NCI-H146 treated with DMSO at 0.1 percent for 48 hours (cell line): ENCODE data around the gene ARFRP1.
A peak's percentile ranks its signal among the peaks of the same experiment; 100 is the strongest.
"Not testable (repeated sequence)": the region's sequence is repeated elsewhere in the genome, so short reads cannot be mapped to it uniquely, and the experiment has no call there.

Experiments
- DNase-seq: peaks from one replicate; lab custom pipeline; 2025; ENCODE audit not compliant: unreplicated experiment; lab: John Stamatoyannopoulos, UW

ARFRP1 gene

GRCh38 chr20:63657937-63658748 is 49.6 kb downstream of the ARFRP1 start, which contains the start of gene RTEL1:
TSS of gene RTEL1 (plus strand) at chr20:63658312. CDS start at chr20:63659403, 1,091 bp downstream.
- DNase-seq, result peak; percentile 80

GRCh38 chr20:63657260-63657936 is 50.4 kb downstream of the ARFRP1 start:
- no peak for DNase-seq

- no peak for DNase-seq
These were observed 51.3 kb downstream of the ARFRP1 start for GRCh38 chr20:63656451-63656850.

GRCh38 chr20:63655249-63655648 is 52.5 kb downstream of the ARFRP1 start:
- DNase-seq, result no peak

- no peak for DNase-seq
These were observed 53.7 kb downstream of the ARFRP1 start for GRCh38 chr20:63653974-63654668.

- DNase-seq, result peak; percentile 85
These were observed 54.5 kb downstream of the ARFRP1 start, which contains the start of gene STMN3 for GRCh38 chr20:63653041-63653973. TSS of gene STMN3 (minus strand) at chr20:63653424. CDS start at chr20:63653345, 79 bp downstream.

- peak; percentile 29 for DNase-seq
These were observed 55.4 kb downstream of the ARFRP1 start for GRCh38 chr20:63652192-63652980.

GRCh38 chr20:63651942-63652191 is 55.9 kb downstream of the ARFRP1 start:
- DNase-seq, result no peak

GRCh38 chr20:63650486-63650885 is 57.3 kb downstream of the ARFRP1 start:
- DNase-seq, result not testable (repeated sequence)

GRCh38 chr20:63648895-63649589 is 58.7 kb downstream of the ARFRP1 start:
- DNase-seq, result peak; percentile 51
